IMR-90 (cell line): ENCODE results near the gene STOX1.

Source experiments
- CHD1 ChIP-seq: IDR thresholded peaks from 2 replicates; pipeline ENCODE4 v1.6.1; 2012; ENCODE audit warnings: low read depth, low read length, improper control_type of control experiment
- FOS ChIP-seq: fragments of 150-350 bp; IDR thresholded peaks from 2 replicates; pipeline ENCODE4 v1.6.1; 2016; ENCODE audit warnings: low read depth, low read length
- MXI1 ChIP-seq: IDR thresholded peaks from 2 replicates; pipeline ENCODE4 v1.6.1; 2012; ENCODE audit warnings: low read depth, mild to moderate bottlenecking, low read length, moderate library complexity, borderline replicate concordance
- RAD21 ChIP-seq: IDR thresholded peaks from 2 replicates; pipeline ENCODE4 v1.6.1; 2012; ENCODE audit warnings: low read length, improper control_type of control experiment
- RCOR1 ChIP-seq: IDR thresholded peaks from 2 replicates; pipeline ENCODE4 v1.6.1; 2012; ENCODE audit warnings: mild to moderate bottlenecking, low read length, improper control_type of control experiment; ENCODE audit not compliant: insufficient replicate concordance
- TF ChIP-seq, protein P1 (sequence below): conservative IDR thresholded peaks from 2 replicates; pipeline ENCODE4 v1.5.1; 2012; ENCODE audit warnings: mild to moderate bottlenecking, low read depth, low read length, improper control_type of control experiment

DNA sequence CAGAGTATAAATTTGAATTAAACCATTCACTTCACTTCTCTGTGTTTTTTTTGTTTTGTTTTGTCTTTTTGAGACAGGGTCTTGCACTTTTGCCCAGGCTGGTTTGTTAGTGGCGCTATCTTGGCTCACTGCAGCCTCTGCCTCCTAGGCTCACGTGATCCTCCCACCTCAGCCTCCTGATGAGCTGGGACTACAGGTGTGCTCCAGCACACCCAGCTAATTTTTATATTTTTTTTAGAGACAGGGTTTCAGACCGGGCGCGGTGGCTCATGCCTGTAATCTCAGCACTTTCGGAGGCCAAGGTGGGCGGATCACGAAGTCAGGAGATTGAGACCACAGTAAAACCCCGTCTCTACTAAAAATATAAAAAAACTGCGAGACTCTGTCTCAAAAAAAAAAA, 36.9 kb upstream of the STOX1 start:
- TF ChIP-seq, protein P1, sequence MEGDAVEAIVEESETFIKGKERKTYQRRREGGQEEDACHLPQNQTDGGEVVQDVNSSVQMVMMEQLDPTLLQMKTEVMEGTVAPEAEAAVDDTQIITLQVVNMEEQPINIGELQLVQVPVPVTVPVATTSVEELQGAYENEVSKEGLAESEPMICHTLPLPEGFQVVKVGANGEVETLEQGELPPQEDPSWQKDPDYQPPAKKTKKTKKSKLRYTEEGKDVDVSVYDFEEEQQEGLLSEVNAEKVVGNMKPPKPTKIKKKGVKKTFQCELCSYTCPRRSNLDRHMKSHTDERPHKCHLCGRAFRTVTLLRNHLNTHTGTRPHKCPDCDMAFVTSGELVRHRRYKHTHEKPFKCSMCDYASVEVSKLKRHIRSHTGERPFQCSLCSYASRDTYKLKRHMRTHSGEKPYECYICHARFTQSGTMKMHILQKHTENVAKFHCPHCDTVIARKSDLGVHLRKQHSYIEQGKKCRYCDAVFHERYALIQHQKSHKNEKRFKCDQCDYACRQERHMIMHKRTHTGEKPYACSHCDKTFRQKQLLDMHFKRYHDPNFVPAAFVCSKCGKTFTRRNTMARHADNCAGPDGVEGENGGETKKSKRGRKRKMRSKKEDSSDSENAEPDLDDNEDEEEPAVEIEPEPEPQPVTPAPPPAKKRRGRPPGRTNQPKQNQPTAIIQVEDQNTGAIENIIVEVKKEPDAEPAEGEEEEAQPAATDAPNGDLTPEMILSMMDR: no peak
- no peak for TF ChIP-seq FOS
- no peak for TF ChIP-seq MXI1
- no peak for TF ChIP-seq CHD1
- no peak for TF ChIP-seq RCOR1
- TF ChIP-seq RAD21: no peak
